RWPE1 (cell line): ENCODE data around the gene SLC25A13.

Experiments used
- CTCF ChIA-PET: fragments of 350-600 bp; sonication (Branson Sonifier 250); formaldehyde crosslinking; extraction: SDS; loops from one replicate; lab custom pipeline; 2021; lab: Yijun Ruan, JAX
- POLR2A ChIA-PET: fragments of 400-600 bp; formaldehyde crosslinking; extraction: SDS; loops from one replicate; lab custom pipeline; 2020; ENCODE audit warnings: antibody characterized with exemption; ENCODE audit not compliant: low non-redundant PET; lab: Yijun Ruan, JAX
- DNase-seq: peaks from one replicate; pipeline ENCODE4 v3.0.0; 2012; ENCODE audit warnings: low spot score
- H3K27ac ChIP-seq: fragments of 450-650 bp; 2 replicates; pipeline ENCODE4 v1.5.1; 2017
- CTCF ChIP-seq: fragments of 450-650 bp; conservative IDR thresholded peaks from 2 replicates; pipeline ENCODE4 v1.5.1; 2017; ENCODE audit warnings: low read depth, mild to moderate bottlenecking

The SLC25A13 gene

DNA sequence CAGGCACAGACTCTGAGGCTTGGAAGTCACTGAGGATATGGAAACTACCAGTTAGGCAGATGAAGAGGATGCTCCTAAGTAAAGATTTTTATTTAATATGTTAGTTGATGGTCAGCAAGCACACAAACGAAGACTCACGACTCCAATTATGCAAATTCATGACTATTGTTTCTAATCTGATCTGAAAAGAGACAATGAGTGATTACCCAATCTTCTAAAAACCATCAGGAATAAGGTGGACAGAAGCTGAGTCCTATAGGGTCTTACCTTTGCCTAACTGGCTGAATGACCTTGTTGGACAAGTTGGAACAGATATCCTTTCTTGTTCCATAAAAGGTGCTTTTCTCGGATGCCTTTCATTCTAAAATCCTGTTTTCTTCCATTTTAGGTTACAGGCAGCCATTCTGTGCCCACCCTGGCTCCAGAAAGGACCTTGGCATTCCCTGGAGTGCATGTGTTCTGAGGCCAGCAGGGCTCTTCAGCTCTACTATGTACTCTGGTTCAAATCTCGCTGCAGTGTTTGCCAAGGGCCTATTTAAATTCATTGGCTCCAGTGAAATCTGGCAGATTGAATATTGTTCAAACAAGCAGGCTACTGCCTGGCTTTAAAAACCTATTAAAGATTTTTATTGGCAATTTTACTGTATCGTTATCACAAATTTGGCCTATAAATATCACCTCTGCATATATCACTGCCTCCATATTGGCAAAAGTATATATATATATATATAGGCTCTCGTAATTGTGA, 77.5 kb downstream of the SLC25A13 start:
- H3K27ac ChIP-seq: no peak overlapping the region
- no peak for TF ChIP-seq CTCF
- DNase-seq: no peak
- ChIA-PET CTCF (no interaction called here), POLR2A (no interaction called here)

DNA sequence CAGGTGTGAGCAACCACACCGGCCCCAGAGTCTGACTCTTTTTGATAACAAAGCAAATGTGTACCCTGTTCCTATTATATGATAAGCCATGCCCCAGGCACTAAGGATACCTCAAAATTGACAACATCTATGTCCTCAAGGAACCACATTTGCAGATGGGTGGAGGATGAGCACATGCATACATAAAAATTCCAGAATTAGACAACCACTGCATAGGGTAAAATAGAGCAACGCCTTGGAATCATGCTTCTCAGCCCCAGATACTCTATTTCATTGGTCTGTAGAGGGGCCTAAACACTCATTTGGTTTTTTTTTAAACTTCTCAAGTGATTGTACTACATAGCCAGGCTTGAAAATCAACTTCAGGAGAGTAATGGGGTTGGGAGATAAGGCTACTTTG, 78.7 kb downstream of the SLC25A13 start:
- CTCF ChIA-PET: no interaction called here
- no peak for TF ChIP-seq CTCF
- H3K27ac ChIP-seq: no peak overlapping the region
- DNase-seq: no peak
- POLR2A ChIA-PET: interaction anchor here (0.6 kb wide), 1 partner anchor 9 kb away, joined by 4 read pairs; no protein-coding TSS in a partner anchor

- no peak for DNase-seq
- ChIA-PET CTCF (interaction anchor here (0.7 kb wide), 1 partner anchor 730 kb away, joined by 3 read pairs; no protein-coding TSS in a partner anchor), POLR2A (no interaction called here)
- no peak for TF ChIP-seq CTCF
- no peak overlapping the region for H3K27ac ChIP-seq
These were observed 80.0 kb downstream of the SLC25A13 start for GRCh38 chr7:96241855-96242254.

DNA sequence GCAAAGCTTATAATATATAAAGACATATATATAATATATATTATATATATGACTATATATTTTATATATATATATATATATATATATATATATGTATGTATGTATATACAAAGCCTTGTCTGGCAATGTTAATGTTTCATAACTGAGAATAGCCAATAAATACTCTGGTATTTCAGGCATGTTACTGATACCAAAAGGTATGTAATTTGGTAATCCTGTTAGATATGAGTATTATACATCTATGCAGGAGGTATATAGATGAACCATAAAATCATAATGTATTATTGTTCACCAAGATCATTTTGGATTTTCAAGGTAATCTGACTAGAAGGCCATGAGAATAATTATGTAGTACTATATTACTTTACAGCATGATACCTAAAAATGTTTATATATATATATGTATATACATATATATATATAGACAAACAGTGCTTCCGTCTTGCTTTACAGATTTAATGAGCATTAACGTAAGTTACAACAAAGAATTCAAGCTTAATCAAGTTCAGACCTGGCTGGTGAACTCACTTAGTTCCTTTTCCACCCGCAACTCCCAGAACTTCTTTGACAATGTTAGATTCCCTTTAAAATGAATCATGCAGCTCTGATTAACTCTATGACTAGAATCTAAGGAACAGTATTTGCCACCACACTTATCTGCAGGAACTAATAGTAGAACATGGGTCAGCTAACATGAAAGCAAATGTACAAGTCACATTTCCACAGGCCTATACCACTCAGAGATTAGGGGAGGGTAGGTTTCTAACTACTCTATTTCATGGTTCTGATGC, 82.7 kb downstream of the SLC25A13 start:
- DNase-seq: peak; percentile 49
- CTCF ChIA-PET: no interaction called here
- no peak for TF ChIP-seq CTCF
- no peak overlapping the region for H3K27ac ChIP-seq
- POLR2A ChIA-PET: no interaction called here

- TF ChIP-seq CTCF: no peak
- POLR2A ChIA-PET: no interaction called here
- no peak overlapping the region for H3K27ac ChIP-seq
- CTCF ChIA-PET: no interaction called here
- DNase-seq: no peak
These were observed 83.4 kb downstream of the SLC25A13 start for GRCh38 chr7:96238474-96238873.

DNA sequence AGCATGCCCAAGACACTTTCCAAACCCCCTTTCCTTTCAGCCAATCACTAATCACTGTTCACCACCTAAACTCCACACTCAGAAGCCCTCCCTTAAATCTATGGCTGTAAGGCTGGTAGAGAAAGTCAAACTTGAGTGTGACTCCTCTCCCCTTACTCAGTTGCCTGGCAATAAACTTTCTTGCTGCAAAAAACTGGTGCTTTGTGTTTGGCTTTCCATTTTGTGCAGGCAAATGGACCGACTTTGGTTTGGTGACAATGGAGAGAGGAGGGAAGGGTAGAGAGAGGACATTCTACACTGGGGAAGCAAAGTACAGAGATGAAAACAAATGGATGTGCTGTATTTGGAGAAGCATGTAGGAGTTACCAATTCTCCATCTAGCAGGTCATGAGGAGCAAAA, 84.9 kb downstream of the SLC25A13 start:
- ChIA-PET CTCF (no interaction called here), POLR2A (no interaction called here)
- H3K27ac ChIP-seq: no peak overlapping the region
- no peak for DNase-seq
- no peak for TF ChIP-seq CTCF
